HFFc6 (cell line): Measurements from ENCODE around the gene GALNT1. TPM values are rescaled to one million over a fixed set of nuclear protein-coding genes. Genes with fewer than 3 reads are reported as not detected.

ENCODE experiments used
- DNase-seq: peaks from one replicate; pipeline ENCODE4 v3.0.0-alpha.2; 2018
- H3K27ac Mint-ChIP-seq: 2 replicates; pipeline ENCODE4 v1.8.0; 2020; ENCODE audit warnings: mild to moderate bottlenecking, mixed read lengths
- H3K27me3 Mint-ChIP-seq: 2 replicates; pipeline ENCODE4 v1.8.0; 2021; ENCODE audit warnings: mild to moderate bottlenecking, moderate library complexity, mixed read lengths; ENCODE audit not compliant: insufficient read depth
- H3K36me3 Mint-ChIP-seq: 2 replicates; pipeline ENCODE4 v1.8.0; 2021; ENCODE audit warnings: low read depth, mixed read lengths
- H3K4me1 Mint-ChIP-seq: 2 replicates; pipeline ENCODE4 v1.8.0; 2020; ENCODE audit warnings: low read depth, mixed read lengths
- H3K4me3 Mint-ChIP-seq: 2 replicates; pipeline ENCODE4 v1.8.0; 2020; ENCODE audit warnings: mild to moderate bottlenecking, moderate library complexity, mixed read lengths
- H3K9me3 Mint-ChIP-seq: 2 replicates; pipeline ENCODE4 v1.8.0; 2020; ENCODE audit warnings: mild to moderate bottlenecking, mixed read lengths
- total RNA-seq, 6 experiments: library from RNA; stranded (reverse); fragmentation: NEBNext Ultra II Directional; extraction: Animal tissue kit (Norgen Biotek cat#: 25700); gene quantifications; 2 replicates in 1 of 6; 3 replicates in 5 of 6; pipeline ENCODE4 v1.2.3, GENCODE V29; 2021
- TF ChIP-seq, protein P1 (sequence below): fragments of 200-600 bp; sonication (generic); IDR thresholded peaks from 2 replicates; pipeline ENCODE4 v1.5.0; 2021; ENCODE audit warnings: antibody characterized with exemption, mild to moderate bottlenecking

Gene GALNT1
- total RNA-seq, 6 experiments from 2014 or later = 36.4 to 48.2 (median 40.2) TPM

DNA sequence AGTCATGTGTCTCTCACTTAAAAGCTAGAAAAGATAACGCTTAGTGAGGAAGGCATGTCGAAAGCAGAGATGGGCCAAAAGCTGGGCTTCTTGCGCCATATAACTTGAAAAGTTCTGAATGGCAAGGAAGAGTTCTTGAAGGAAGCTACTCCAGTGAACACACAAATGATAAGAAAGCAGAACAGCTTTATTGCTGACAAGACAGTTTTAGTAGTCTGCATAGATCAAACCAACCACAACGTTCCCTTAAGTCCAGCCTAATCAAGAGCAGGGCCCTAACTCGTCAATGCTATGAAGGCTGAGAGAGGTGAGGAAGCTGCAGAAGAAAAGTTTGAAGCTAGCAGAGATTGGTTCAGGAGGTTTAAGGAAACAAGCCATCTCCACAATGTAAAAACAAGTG lies 55.7 kb downstream of the GALNT1 start:
- Mint-ChIP-seq H3K27ac (no peak overlapping the region), H3K27me3 (no peaks in the 10 kb centered on the region; the same call in 1 of the 2 replicates), H3K4me3 (no peak overlapping the region), H3K9me3 (no peaks in the 10 kb centered on the region), H3K36me3 (0 out of 2 replicates have a peak, but pooled peaks cover 5% of the 10 kb centered on the region), H3K4me1 (peaks cover 15% of the 10 kb centered on the region)
- TF ChIP-seq, protein P1, sequence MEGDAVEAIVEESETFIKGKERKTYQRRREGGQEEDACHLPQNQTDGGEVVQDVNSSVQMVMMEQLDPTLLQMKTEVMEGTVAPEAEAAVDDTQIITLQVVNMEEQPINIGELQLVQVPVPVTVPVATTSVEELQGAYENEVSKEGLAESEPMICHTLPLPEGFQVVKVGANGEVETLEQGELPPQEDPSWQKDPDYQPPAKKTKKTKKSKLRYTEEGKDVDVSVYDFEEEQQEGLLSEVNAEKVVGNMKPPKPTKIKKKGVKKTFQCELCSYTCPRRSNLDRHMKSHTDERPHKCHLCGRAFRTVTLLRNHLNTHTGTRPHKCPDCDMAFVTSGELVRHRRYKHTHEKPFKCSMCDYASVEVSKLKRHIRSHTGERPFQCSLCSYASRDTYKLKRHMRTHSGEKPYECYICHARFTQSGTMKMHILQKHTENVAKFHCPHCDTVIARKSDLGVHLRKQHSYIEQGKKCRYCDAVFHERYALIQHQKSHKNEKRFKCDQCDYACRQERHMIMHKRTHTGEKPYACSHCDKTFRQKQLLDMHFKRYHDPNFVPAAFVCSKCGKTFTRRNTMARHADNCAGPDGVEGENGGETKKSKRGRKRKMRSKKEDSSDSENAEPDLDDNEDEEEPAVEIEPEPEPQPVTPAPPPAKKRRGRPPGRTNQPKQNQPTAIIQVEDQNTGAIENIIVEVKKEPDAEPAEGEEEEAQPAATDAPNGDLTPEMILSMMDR = no peak
- DNase-seq = no peak

DNA sequence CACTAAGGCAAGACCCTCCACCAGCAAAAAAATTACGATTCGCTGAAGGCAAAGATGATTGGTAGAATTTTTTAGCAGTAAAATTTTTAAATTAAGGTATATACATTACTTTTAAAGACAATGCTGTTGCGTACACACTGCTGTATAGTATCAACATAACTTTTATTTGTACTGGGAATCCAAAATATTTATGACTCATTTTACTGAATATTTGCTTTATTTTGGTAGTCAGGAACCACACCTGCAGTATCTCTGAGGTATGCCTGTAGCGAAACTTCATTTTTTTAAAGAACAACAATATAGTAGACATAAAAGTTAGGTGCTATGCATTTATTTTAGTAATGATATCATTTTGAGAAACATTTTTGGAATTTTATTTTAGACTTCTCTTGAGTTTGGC lies 57.8 kb downstream of the GALNT1 start:
- TF ChIP-seq, protein P1 = no peak
- no peak for DNase-seq
- Mint-ChIP-seq H3K4me3 (no peak overlapping the region), H3K36me3 (0 out of 2 replicates have a peak, but pooled peaks cover 5% of the 10 kb centered on the region), H3K9me3 (no peaks in the 10 kb centered on the region), H3K27ac (no peak overlapping the region), H3K27me3 (no peaks in the 10 kb centered on the region; the same call in 1 of the 2 replicates), H3K4me1 (peaks cover 11% of the 10 kb centered on the region)

DNA sequence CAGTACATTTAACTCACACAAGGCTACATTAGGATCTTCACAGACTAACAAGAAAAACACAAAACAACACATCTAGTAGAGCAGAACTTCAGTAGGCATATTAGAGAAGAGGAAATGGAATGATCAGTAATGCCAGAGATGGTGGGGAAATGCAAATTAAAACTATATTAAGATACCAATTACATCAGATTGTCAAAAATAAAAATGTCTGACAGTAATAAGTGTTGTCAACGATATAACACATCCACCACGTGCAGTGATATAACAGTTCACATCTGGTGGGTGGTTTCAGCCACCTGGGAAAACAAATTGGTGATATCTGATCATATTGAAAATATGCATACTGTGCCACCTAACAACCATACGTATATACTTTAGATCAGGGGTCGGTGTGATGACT lies 59.9 kb downstream of the GALNT1 start:
- H3K27me3 Mint-ChIP-seq = no peaks in the 10 kb centered on the region; the same call in 1 of the 2 replicates
- no peaks in the 10 kb centered on the region for H3K9me3 Mint-ChIP-seq
- TF ChIP-seq, protein P1 = no peak
- DNase-seq = no peak
- H3K27ac Mint-ChIP-seq = no peak overlapping the region
- H3K4me3 Mint-ChIP-seq = no peak overlapping the region
- no peaks in the 10 kb centered on the region for H3K4me1 Mint-ChIP-seq
- H3K36me3 Mint-ChIP-seq = 0 out of 2 replicates have a peak, but pooled peaks cover 5% of the 10 kb centered on the region

DNA sequence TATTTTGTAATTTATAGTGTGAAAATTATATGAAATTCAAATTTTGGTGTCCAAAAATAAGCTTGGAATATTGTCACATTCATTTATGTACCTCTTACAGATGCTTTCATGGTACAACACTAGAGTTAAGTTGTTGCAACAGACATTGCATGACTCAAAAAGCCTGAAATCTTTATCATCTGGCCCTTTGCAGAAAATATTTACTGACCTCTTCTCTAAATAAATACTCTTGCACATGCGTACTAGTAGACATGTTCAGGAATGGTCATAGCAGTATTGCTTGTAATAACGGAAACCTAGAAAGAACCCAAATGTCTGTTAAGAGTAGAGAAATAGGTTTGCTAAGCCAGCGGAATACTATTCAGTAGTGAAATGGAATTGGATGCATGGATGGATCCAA lies 60.4 kb downstream of the GALNT1 start:
- Mint-ChIP-seq H3K27ac (no peak overlapping the region), H3K9me3 (no peaks in the 10 kb centered on the region), H3K36me3 (0 out of 2 replicates have a peak, but pooled peaks cover 6% of the 10 kb centered on the region), H3K27me3 (no peaks in the 10 kb centered on the region; the same call in 1 of the 2 replicates), H3K4me3 (no peak overlapping the region), H3K4me1 (no peaks in the 10 kb centered on the region)
- TF ChIP-seq, protein P1 = no peak
- DNase-seq = no peak

DNA sequence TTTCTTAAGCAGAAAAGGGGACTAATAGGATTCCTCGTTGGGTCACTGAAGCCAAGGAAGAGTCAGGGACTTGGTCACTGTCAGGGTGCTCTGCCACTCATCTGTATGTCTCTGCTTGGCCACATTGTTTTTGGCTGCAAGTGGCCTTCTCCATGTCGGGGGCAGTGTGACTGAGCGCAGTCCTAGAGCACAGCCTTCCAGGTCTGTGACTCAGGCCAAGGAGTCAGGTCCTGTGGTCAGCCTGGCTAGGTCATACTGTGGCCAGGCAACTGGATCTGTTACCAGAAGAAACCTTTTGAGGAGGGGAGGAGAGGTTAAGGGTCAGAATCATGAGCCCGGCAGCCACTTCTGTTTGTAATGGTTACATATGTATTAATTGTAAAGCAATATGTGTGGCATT lies 61.3 kb downstream of the GALNT1 start:
- H3K4me3 Mint-ChIP-seq = no peak overlapping the region
- no peak for DNase-seq
- H3K4me1 Mint-ChIP-seq = no peaks in the 10 kb centered on the region
- H3K9me3 Mint-ChIP-seq = no peaks in the 10 kb centered on the region
- H3K27ac Mint-ChIP-seq = no peak overlapping the region
- TF ChIP-seq, protein P1 = no peak
- no peaks in the 10 kb centered on the region for H3K27me3 Mint-ChIP-seq
- H3K36me3 Mint-ChIP-seq = 0 out of 2 replicates have a peak, but pooled peaks cover 5% of the 10 kb centered on the region
